Measurements from ENCODE around the gene TIMM10B.

The TIMM10B gene

GRCh38 chr11:6481012-6481923 is at the start of gene TIMM10B, which contains the start of gene ARFIP2:
TSS of gene TIMM10B (plus strand) at chr11:6481501. CDS start at chr11:6481517, 16 bp downstream.
TSS of gene ARFIP2 (minus strand) at chr11:6481331. CDS start at chr11:6480421, 910 bp downstream.
- no peak for TF ChIP-seq ZNF274 (IDR thresholded peaks at IDR 0.05; ENCODE audit: low read depth, low read length)
- peak within 1 kb of the TSS; percentile 83 for H3K4me3 ChIP-seq (ENCODE audit: low read length)

GRCh38 chr11:6431861-6432260 is 49.4 kb upstream of the TIMM10B start:
- no peak overlapping the region for H3K4me3 ChIP-seq (ENCODE audit: low read length)
- TF ChIP-seq ZNF274 (IDR thresholded peaks at IDR 0.05; ENCODE audit: low read depth, low read length), result no peak

- no peak for TF ChIP-seq ZNF274 (IDR thresholded peaks at IDR 0.05; ENCODE audit: low read depth, low read length)
- no peak overlapping the region for H3K4me3 ChIP-seq (ENCODE audit: low read length)
Observed at GRCh38 chr11:6433998-6434660, 47.2 kb upstream of the TIMM10B start.

- TF ChIP-seq ZNF274 (IDR thresholded peaks at IDR 0.05; ENCODE audit: low read depth, low read length), result no peak
- H3K4me3 ChIP-seq (ENCODE audit: low read length), result no peak overlapping the region
Observed at GRCh38 chr11:6437423-6437822, 43.9 kb upstream of the TIMM10B start.

GRCh38 chr11:6437993-6438392 is 43.3 kb upstream of the TIMM10B start:
- TF ChIP-seq ZNF274 (IDR thresholded peaks at IDR 0.05; ENCODE audit: low read depth, low read length), result no peak
- H3K4me3 ChIP-seq (ENCODE audit: low read length), result no peak overlapping the region

- no peak for TF ChIP-seq ZNF274 (IDR thresholded peaks at IDR 0.05; ENCODE audit: low read depth, low read length)
- no peak overlapping the region for H3K4me3 ChIP-seq (ENCODE audit: low read length)
Observed at GRCh38 chr11:6438979-6439571, 42.2 kb upstream of the TIMM10B start.

- no peak for TF ChIP-seq ZNF274 (IDR thresholded peaks at IDR 0.05; ENCODE audit: low read depth, low read length)
- no peak within 1 kb of the TSS for H3K4me3 ChIP-seq (ENCODE audit: low read length)
Observed at GRCh38 chr11:6440906-6441358, 40.4 kb upstream of the TIMM10B start, which contains the start of gene HPX. TSS of gene HPX (minus strand) at chr11:6440987. CDS start at chr11:6440963, 24 bp downstream.

- TF ChIP-seq ZNF274 (IDR thresholded peaks at IDR 0.05; ENCODE audit: low read depth, low read length), result no peak
- no peak overlapping the region for H3K4me3 ChIP-seq (ENCODE audit: low read length)
Observed at GRCh38 chr11:6442441-6442840, 38.9 kb upstream of the TIMM10B start.

- H3K4me3 ChIP-seq (ENCODE audit: low read length), result no peak overlapping the region
- TF ChIP-seq ZNF274 (IDR thresholded peaks at IDR 0.05; ENCODE audit: low read depth, low read length), result no peak
Observed at GRCh38 chr11:6443269-6444003, 37.9 kb upstream of the TIMM10B start.

- no peak overlapping the region for H3K4me3 ChIP-seq (ENCODE audit: low read length)
- no peak for TF ChIP-seq ZNF274 (IDR thresholded peaks at IDR 0.05; ENCODE audit: low read depth, low read length)
Observed at GRCh38 chr11:6448574-6448973, 32.7 kb upstream of the TIMM10B start.

- TF ChIP-seq ZNF274 (IDR thresholded peaks at IDR 0.05; ENCODE audit: low read depth, low read length), result no peak
- H3K4me3 ChIP-seq (ENCODE audit: low read length), result no peak overlapping the region
Observed at GRCh38 chr11:6452219-6452618, 29.1 kb upstream of the TIMM10B start.

- H3K4me3 ChIP-seq (ENCODE audit: low read length), result no peak overlapping the region
- no peak for TF ChIP-seq ZNF274 (IDR thresholded peaks at IDR 0.05; ENCODE audit: low read depth, low read length)
Observed at GRCh38 chr11:6453152-6453551, 28.1 kb upstream of the TIMM10B start.

GRCh38 chr11:6455070-6455469 is 26.2 kb upstream of the TIMM10B start:
- TF ChIP-seq ZNF274 (IDR thresholded peaks at IDR 0.05; ENCODE audit: low read depth, low read length), result no peak
- no peak overlapping the region for H3K4me3 ChIP-seq (ENCODE audit: low read length)
